Memory B cell (primary cell): Measurements from ENCODE around the gene TUBA1A.
"Not testable (repeated sequence)": the region's sequence is repeated elsewhere in the genome, so short reads cannot be mapped to it uniquely, and the experiment has no call there.

Experiments
- ATAC-seq: fragments of 150-1000 bp; cut with Tn5 transposase; 2 replicates; pipeline ENCODE4 v1.10.0; 2021; ENCODE audit warnings: low read depth, mild to moderate bottlenecking, moderate library complexity
- DNase-seq, 2 donors: peaks; one replicate each; pipeline ENCODE4 v3.0.0; 2022; ENCODE audit warnings: low spot score in 2 of 2
- H3K27ac Mint-ChIP-seq: one replicate; pipeline ENCODE4 v1.8.0; 2022; ENCODE audit warnings: mild to moderate bottlenecking, moderate library complexity, mixed read lengths
- H3K27me3 Mint-ChIP-seq: one replicate; pipeline ENCODE4 v1.8.0; 2022; ENCODE audit warnings: mixed read lengths
- H3K36me3 Mint-ChIP-seq: one replicate; pipeline ENCODE4 v1.8.0; 2022; ENCODE audit warnings: mild to moderate bottlenecking, mixed read lengths
- H3K4me1 Mint-ChIP-seq: one replicate; pipeline ENCODE4 v1.8.0; 2022; ENCODE audit warnings: mixed read lengths
- H3K4me3 Mint-ChIP-seq: one replicate; pipeline ENCODE4 v1.8.0; 2022; ENCODE audit warnings: mild to moderate bottlenecking, moderate library complexity, mixed read lengths
- H3K9me3 Mint-ChIP-seq: one replicate; pipeline ENCODE4 v1.8.0; 2022; ENCODE audit warnings: mixed read lengths

Gene TUBA1A

DNA sequence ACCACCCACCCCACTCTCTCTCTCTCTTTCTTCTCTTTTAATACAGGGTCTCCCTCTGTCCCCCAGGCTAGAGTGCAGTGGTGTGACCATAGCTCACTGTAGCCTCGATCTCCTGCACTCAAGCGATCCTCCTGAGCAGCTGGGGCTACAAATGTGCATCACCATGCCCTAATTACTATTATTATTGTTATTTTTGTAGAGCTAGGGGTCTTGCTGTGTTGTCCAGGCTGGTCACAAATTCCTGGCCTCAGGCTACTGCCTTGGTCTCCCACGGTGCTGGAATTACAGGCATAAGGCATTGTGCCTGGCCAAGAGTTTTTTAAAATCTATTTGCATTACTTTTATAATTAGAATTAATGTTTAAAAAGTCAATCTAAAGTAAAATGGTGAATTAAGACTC, 34.7 kb downstream of the TUBA1A start:
- H3K36me3 Mint-ChIP-seq, result peaks cover 3% of the 10 kb centered on the region
- peaks cover 6% of the 10 kb centered on the region for H3K4me1 Mint-ChIP-seq
- H3K4me3 Mint-ChIP-seq, result no peak overlapping the region
- H3K9me3 Mint-ChIP-seq, result no peaks in the 10 kb centered on the region
- ATAC-seq, result no peak
- DNase-seq, result no peak
- no peaks in the 10 kb centered on the region for H3K27me3 Mint-ChIP-seq
- no peak overlapping the region for H3K27ac Mint-ChIP-seq

DNA sequence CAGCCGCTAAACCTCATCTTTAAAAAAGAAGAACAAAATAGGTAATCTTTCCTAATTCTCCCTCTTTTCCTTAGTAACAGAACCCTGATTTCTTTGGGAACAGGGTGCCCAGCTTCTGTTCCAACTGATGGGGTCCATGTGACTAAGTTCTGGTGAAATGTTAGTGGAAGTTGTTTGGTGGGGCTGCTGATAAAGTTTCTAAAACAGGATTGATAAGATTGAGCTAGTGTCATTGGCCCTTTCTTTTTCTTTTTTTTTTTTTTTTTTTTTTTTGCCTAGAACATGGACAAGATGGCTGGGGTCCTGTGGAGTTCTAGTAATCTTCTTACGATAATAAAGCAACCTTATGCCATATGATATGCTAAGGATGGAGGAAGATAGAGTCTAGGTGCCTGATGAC, 41.5 kb downstream of the TUBA1A start:
- H3K9me3 Mint-ChIP-seq, result no peaks in the 10 kb centered on the region
- ATAC-seq, result no peak
- no peak overlapping the region for H3K27ac Mint-ChIP-seq
- no peak for DNase-seq
- H3K4me1 Mint-ChIP-seq, result peaks cover 8% of the 10 kb centered on the region
- peaks cover 8% of the 10 kb centered on the region for H3K36me3 Mint-ChIP-seq
- no peak overlapping the region for H3K4me3 Mint-ChIP-seq
- H3K27me3 Mint-ChIP-seq, result no peaks in the 10 kb centered on the region

DNA sequence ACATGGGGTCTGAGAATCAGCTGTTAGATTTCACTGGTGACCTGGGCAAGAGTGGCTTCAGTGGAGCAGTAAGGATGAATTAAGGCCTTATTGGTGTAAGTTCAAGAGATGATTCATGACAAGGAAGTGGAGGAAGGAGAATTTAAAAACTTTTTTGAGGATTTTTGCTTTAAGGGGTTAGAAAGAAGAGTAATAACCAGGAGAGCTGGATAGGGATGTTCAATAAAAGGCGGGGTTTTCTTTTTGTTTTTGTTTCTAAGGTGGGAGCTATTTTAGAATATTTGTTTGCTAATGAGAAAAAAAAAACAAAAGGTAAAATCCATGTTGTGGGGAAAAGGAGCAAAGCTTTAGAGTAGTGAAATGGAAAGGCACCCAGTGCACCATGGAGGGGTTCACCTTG, 42.5 kb downstream of the TUBA1A start:
- Mint-ChIP-seq H3K9me3 (no peaks in the 10 kb centered on the region), H3K4me1 (peaks cover 8% of the 10 kb centered on the region), H3K36me3 (peaks cover 8% of the 10 kb centered on the region), H3K27me3 (no peaks in the 10 kb centered on the region), H3K4me3 (no peak overlapping the region), H3K27ac (no peak overlapping the region)
- ATAC-seq (no peak), DNase-seq (no peak)

DNA sequence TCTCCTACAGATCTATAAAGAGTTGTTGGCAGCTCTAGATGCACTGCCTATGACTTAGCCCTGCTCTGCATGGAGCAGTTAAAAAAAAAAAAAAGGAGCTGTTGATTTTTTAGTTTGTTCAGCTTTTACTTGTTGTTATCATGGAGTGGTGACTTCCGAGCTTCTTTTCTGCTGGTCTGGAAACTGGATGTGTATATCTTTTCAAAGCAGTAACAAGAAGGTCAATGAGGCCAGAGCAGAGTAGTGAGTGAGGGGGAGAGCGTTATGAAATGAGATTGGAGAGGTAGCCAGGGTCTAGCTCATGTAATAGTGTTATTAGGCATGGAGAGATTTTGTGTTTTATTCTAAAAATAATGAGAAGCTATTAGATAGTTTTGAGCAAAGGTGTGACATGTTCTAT, 44.5 kb downstream of the TUBA1A start:
- Mint-ChIP-seq H3K9me3 (no peaks in the 10 kb centered on the region), H3K4me1 (peaks cover 4% of the 10 kb centered on the region), H3K4me3 (no peak overlapping the region), H3K36me3 (peaks cover 8% of the 10 kb centered on the region), H3K27ac (no peak overlapping the region), H3K27me3 (no peaks in the 10 kb centered on the region)
- ATAC-seq (no peak), DNase-seq (no peak)

DNA sequence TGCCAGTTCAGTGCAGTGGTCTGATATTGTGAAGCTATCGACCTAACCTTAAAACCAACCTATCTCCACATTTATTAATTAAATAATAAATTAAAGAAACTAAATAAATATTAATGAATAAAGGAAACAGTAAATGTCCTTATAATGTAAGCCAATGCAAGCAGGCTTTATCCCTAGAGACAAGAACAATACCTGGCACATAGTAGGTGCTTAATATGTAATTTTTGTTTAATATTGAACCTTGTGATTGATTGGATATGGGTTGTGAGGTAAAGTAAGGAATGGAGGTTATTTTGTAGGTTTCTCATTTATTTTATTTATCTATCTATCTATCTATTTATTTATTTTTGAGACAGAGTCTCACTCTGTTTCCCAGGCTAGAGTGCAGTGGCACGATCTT, 49.9 kb downstream of the TUBA1A start:
- Mint-ChIP-seq H3K9me3 (no peaks in the 10 kb centered on the region), H3K27me3 (no peaks in the 10 kb centered on the region), H3K4me1 (peaks cover 5% of the 10 kb centered on the region), H3K36me3 (peaks cover 6% of the 10 kb centered on the region), H3K4me3 (no peak overlapping the region), H3K27ac (no peak overlapping the region)
- no peak for DNase-seq
- no peak for ATAC-seq

- no peak for DNase-seq
- no peaks in the 10 kb centered on the region for H3K9me3 Mint-ChIP-seq
- peaks cover 7% of the 10 kb centered on the region for H3K4me1 Mint-ChIP-seq
- no peak for ATAC-seq
- H3K36me3 Mint-ChIP-seq, result peaks cover 6% of the 10 kb centered on the region
- H3K4me3 Mint-ChIP-seq, result no peak overlapping the region
- H3K27ac Mint-ChIP-seq, result no peak overlapping the region
- no peaks in the 10 kb centered on the region for H3K27me3 Mint-ChIP-seq
Observed at GRCh38 chr12:49138587-49138986, 50.3 kb downstream of the TUBA1A start.

GRCh38 chr12:49137476-49137875, 51.4 kb downstream of the TUBA1A start:
- H3K4me3 Mint-ChIP-seq, result no peak overlapping the region
- H3K27ac Mint-ChIP-seq, result no peak overlapping the region

DNA sequence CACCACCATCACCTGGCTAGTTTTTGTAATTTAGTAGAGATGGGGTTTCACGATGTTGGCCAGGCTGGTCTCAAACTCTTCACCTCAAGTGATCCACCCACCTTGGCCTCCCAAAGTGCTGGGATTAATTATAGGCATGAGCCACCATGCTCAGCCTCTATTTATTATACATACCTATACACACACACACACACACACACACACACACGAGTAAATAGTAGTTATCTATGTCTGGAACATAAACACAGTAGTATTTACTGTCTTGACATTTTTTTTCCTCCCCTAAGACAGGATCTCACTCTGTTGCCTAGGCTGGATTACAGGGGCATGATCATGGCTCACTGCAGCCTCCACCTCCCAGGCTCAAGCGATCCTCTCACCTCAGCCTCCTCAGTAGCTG, 51.9 kb downstream of the TUBA1A start:
- not testable (repeated sequence) for H3K27me3 Mint-ChIP-seq, H3K27ac Mint-ChIP-seq, H3K4me3 Mint-ChIP-seq, ATAC-seq, H3K36me3 Mint-ChIP-seq, H3K9me3 Mint-ChIP-seq, DNase-seq
- peaks cover 10% of the 10 kb centered on the region for H3K4me1 Mint-ChIP-seq

More at GRCh38 chr12:49137476-49137875, 51.4 kb downstream of the TUBA1A start:
- Mint-ChIP-seq H3K4me1 (peaks cover 7% of the 10 kb centered on the region), H3K36me3 (peaks cover 6% of the 10 kb centered on the region), H3K9me3 (no peaks in the 10 kb centered on the region), H3K27me3 (no peaks in the 10 kb centered on the region)
- DNase-seq (no peak), ATAC-seq (no peak)
